ENCODE data around the gene RNF149.
A peak's percentile ranks its signal among the peaks of the same experiment; 100 is the strongest.
"Not testable (repeated sequence)": the region's sequence is repeated elsewhere in the genome, so short reads cannot be mapped to it uniquely, and the experiment has no call there.

Gene RNF149

GRCh38 chr2:101355401-101356054, 47.0 kb upstream of the RNF149 start:
- Histone ChIP-seq H3K27ac (ENCODE audit: poor library complexity, severe bottlenecking) (peak overlapping the region; percentile 98), H3K36me3 (ENCODE audit: low read depth) (no peaks in the 10 kb centered on the region), H3K9me3 (ENCODE audit: severe bottlenecking) (no peaks in the 10 kb centered on the region), H3K27me3 (ENCODE audit: insufficient read depth, poor library complexity, severe bottlenecking) (no peaks in the 10 kb centered on the region), H3K4me1 (ENCODE audit: insufficient read depth, poor library complexity, severe bottlenecking) (peaks cover 38% of the 10 kb centered on the region), H3K4me3 (ENCODE audit: severe bottlenecking) (no peak overlapping the region)
- no peak for TF ChIP-seq CTCF (IDR thresholded peaks at IDR 0.05; ENCODE audit: poor library complexity, severe bottlenecking)
- ATAC-seq (ENCODE audit: low read depth): peak; percentile 66
- DNase-seq (ENCODE audit: low spot score): no peak

GRCh38 chr2:101354420-101355311, 46.2 kb upstream of the RNF149 start:
- Histone ChIP-seq H3K36me3 (ENCODE audit: low read depth) (no peaks in the 10 kb centered on the region), H3K4me1 (ENCODE audit: insufficient read depth, poor library complexity, severe bottlenecking) (peaks cover 30% of the 10 kb centered on the region), H3K27me3 (ENCODE audit: insufficient read depth, poor library complexity, severe bottlenecking) (no peaks in the 10 kb centered on the region), H3K9me3 (ENCODE audit: severe bottlenecking) (no peaks in the 10 kb centered on the region), H3K4me3 (ENCODE audit: severe bottlenecking) (no peak overlapping the region), H3K27ac (ENCODE audit: poor library complexity, severe bottlenecking) (peak overlapping the region; percentile 98)
- TF ChIP-seq CTCF (IDR thresholded peaks at IDR 0.05; ENCODE audit: poor library complexity, severe bottlenecking): no peak
- DNase-seq (ENCODE audit: low spot score) (no peak), ATAC-seq (ENCODE audit: low read depth) (no peak)

GRCh38 chr2:101352631-101353030, 44.1 kb upstream of the RNF149 start:
- H3K27me3 ChIP-seq (ENCODE audit: insufficient read depth, poor library complexity, severe bottlenecking); DNase-seq (ENCODE audit: low spot score); ATAC-seq (ENCODE audit: low read depth); H3K4me3 ChIP-seq (ENCODE audit: severe bottlenecking); H3K36me3 ChIP-seq (ENCODE audit: low read depth); H3K9me3 ChIP-seq (ENCODE audit: severe bottlenecking); H3K27ac ChIP-seq (ENCODE audit: poor library complexity, severe bottlenecking): not testable (repeated sequence)
- H3K4me1 ChIP-seq (ENCODE audit: insufficient read depth, poor library complexity, severe bottlenecking): peaks cover 24% of the 10 kb centered on the region

- H3K27me3 ChIP-seq (ENCODE audit: insufficient read depth, poor library complexity, severe bottlenecking): no peaks in the 10 kb centered on the region
- ATAC-seq (ENCODE audit: low read depth) (no peak), DNase-seq (ENCODE audit: low spot score) (no peak)
- no peaks in the 10 kb centered on the region for H3K36me3 ChIP-seq (ENCODE audit: low read depth)
- peaks cover 12% of the 10 kb centered on the region for H3K4me1 ChIP-seq (ENCODE audit: insufficient read depth, poor library complexity, severe bottlenecking)
- no peaks in the 10 kb centered on the region for H3K9me3 ChIP-seq (ENCODE audit: severe bottlenecking)
- no peak for TF ChIP-seq CTCF (IDR thresholded peaks at IDR 0.05; ENCODE audit: poor library complexity, severe bottlenecking)
- no peak overlapping the region for H3K4me3 ChIP-seq (ENCODE audit: severe bottlenecking)
- no peak overlapping the region for H3K27ac ChIP-seq (ENCODE audit: poor library complexity, severe bottlenecking)
These were observed 42.7 kb upstream of the RNF149 start for GRCh38 chr2:101351207-101351606.

- Histone ChIP-seq H3K4me3 (ENCODE audit: severe bottlenecking) (no peak overlapping the region), H3K4me1 (ENCODE audit: insufficient read depth, poor library complexity, severe bottlenecking) (peaks cover under 1% of the 10 kb centered on the region), H3K27me3 (ENCODE audit: insufficient read depth, poor library complexity, severe bottlenecking) (no peaks in the 10 kb centered on the region), H3K36me3 (ENCODE audit: low read depth) (no peaks in the 10 kb centered on the region), H3K9me3 (ENCODE audit: severe bottlenecking) (no peaks in the 10 kb centered on the region), H3K27ac (ENCODE audit: poor library complexity, severe bottlenecking) (no peak overlapping the region)
- TF ChIP-seq CTCF (IDR thresholded peaks at IDR 0.05; ENCODE audit: poor library complexity, severe bottlenecking): no peak
- DNase-seq (ENCODE audit: low spot score) (no peak), ATAC-seq (ENCODE audit: low read depth) (no peak)
These were observed 41.6 kb upstream of the RNF149 start for GRCh38 chr2:101349893-101350662.

Data from RWPE2 (cell line).